Kidney (tissue), 14 donors: ENCODE results near the gene GSG1L. TPM values are rescaled to one million over a fixed set of nuclear protein-coding genes. Genes with fewer than 3 reads are reported as not detected.
A peak's percentile ranks its signal among the peaks of the same experiment; 100 is the strongest.

Experiments
- DNase-seq, 5 donors: peaks; one replicate each; pipeline ENCODE4 v3.0.0-alpha.2; 2013 to 2020
- FAIRE-seq: peaks from 2 replicates; lab custom pipeline; 2012; peaks lifted over from hg19 to GRCh38; lab: Jason Lieb, UNC
- H3K27ac ChIP-seq, 2 donors: one replicate each; pipeline ENCODE4 v1.7.0; 2013; ENCODE audit warnings: low read depth in 2 of 2, low read length in 2 of 2, inconsistent platforms in 1 of 2
- H3K27me3 ChIP-seq: one replicate; pipeline ENCODE4 v1.7.1; 2013; ENCODE audit warnings: low read length, inconsistent platforms; ENCODE audit not compliant: control insufficient read depth, insufficient read depth
- H3K36me3 ChIP-seq, 3 donors: one replicate each; pipeline versions ENCODE4 v1.7.0 to v1.7.1; 2013; ENCODE audit warnings: low read length in 3 of 3, control low read depth in 1 of 3, inconsistent platforms in 1 of 3; ENCODE audit not compliant: insufficient read depth in 3 of 3, control insufficient read depth in 2 of 3
- H3K4me1 ChIP-seq, 3 donors: one replicate each; pipeline versions ENCODE4 v1.7.0 to v1.7.1; 2013; ENCODE audit warnings: low read length in 3 of 3, inconsistent platforms in 1 of 3, low read depth in 1 of 3; ENCODE audit not compliant: control insufficient read depth in 2 of 3, insufficient read depth in 2 of 3
- H3K4me3 ChIP-seq, 3 donors: one replicate each; pipeline versions ENCODE4 v1.7.0 to v1.8.1; 2013; ENCODE audit warnings: low read length in 3 of 3, control low read depth in 1 of 3, inconsistent platforms in 1 of 3
- H3K9ac ChIP-seq, 3 donors: one replicate each; pipeline versions ENCODE4 v1.7.0 to v1.7.1; 2013; ENCODE audit warnings: low read length in 3 of 3, control low read depth in 1 of 3, inconsistent platforms in 1 of 3
- H3K9me3 ChIP-seq, 3 donors: one replicate each; pipeline versions ENCODE4 v1.7.0 to v1.7.1; 2013; ENCODE audit warnings: low read length in 3 of 3, control low read depth in 1 of 3, inconsistent platforms in 1 of 3; ENCODE audit not compliant: control insufficient read depth in 2 of 3, insufficient read depth in 1 of 3
- intact Hi-C: fragments of 100-400 bp; cut with DNase I; formaldehyde crosslinking; loops from one replicate; pipeline ENCODE4 v1.11.1; 2022
- polyA plus RNA-seq: library from polyadenylated mRNA; stranded (reverse); fragments of 350-450 nt; fragmentation: Illumina TruSeq; extraction: RNeasy Lipid Tissue Mini Kit (QIAGEN cat#74804); gene quantifications from one replicate; pipeline ENCODE4 v1.2.3, GENCODE V29; 2014; ENCODE audit warnings: low read depth, low replicate concordance; ENCODE audit not compliant: insufficient read depth
- total RNA-seq: library from RNA; stranded (reverse); fragmentation: NEBNext Ultra II Directional; extraction: Animal tissue kit (Norgen Biotek cat#: 25700); gene quantifications from one replicate; pipeline ENCODE4 v1.2.1, GENCODE V29; 2021
- TF ChIP-seq, protein P1 (sequence below): IDR thresholded peaks from 3 replicates; pipeline ENCODE4 v1.5.1; 2012; ENCODE audit warnings: mild to moderate bottlenecking, moderate library complexity, borderline replicate concordance; ENCODE audit not compliant: insufficient read depth; ENCODE audit errors: extremely low read depth
- donor health status: control.
- donor health status: control.
- donor health status: control.
- donor health status: control.
- donor health status: control.
- donor health status: DM: yes; HTN: yes; CAD: no.
- donor health status: Normal renal cell carcinoma (clear cell type).

GSG1L gene
- total and polyA plus RNA-seq, 2 donors from 2014 or later: not detected

- Histone ChIP-seq H3K4me1 (no peaks in the 10 kb centered on the region), H3K27ac (no peak overlapping the region), H3K36me3 (peaks cover 2 to 62% (median 37%) of the 10 kb centered on the region in 3 donors), H3K4me3 (no peak overlapping the region), H3K9me3 (no peaks in the 10 kb centered on the region), H3K27me3 (no peaks in the 10 kb centered on the region), H3K9ac (no peak overlapping the region)
- TF ChIP-seq, protein P1, sequence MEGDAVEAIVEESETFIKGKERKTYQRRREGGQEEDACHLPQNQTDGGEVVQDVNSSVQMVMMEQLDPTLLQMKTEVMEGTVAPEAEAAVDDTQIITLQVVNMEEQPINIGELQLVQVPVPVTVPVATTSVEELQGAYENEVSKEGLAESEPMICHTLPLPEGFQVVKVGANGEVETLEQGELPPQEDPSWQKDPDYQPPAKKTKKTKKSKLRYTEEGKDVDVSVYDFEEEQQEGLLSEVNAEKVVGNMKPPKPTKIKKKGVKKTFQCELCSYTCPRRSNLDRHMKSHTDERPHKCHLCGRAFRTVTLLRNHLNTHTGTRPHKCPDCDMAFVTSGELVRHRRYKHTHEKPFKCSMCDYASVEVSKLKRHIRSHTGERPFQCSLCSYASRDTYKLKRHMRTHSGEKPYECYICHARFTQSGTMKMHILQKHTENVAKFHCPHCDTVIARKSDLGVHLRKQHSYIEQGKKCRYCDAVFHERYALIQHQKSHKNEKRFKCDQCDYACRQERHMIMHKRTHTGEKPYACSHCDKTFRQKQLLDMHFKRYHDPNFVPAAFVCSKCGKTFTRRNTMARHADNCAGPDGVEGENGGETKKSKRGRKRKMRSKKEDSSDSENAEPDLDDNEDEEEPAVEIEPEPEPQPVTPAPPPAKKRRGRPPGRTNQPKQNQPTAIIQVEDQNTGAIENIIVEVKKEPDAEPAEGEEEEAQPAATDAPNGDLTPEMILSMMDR: no peak
- DNase-seq (peak in 1 of 5 donors; percentile 62), FAIRE-seq (no peak)
- intact Hi-C loops: no loop called here
Measured at GRCh38 chr16:28100810-28101532, 37.5 kb upstream of the GSG1L start.

DNA sequence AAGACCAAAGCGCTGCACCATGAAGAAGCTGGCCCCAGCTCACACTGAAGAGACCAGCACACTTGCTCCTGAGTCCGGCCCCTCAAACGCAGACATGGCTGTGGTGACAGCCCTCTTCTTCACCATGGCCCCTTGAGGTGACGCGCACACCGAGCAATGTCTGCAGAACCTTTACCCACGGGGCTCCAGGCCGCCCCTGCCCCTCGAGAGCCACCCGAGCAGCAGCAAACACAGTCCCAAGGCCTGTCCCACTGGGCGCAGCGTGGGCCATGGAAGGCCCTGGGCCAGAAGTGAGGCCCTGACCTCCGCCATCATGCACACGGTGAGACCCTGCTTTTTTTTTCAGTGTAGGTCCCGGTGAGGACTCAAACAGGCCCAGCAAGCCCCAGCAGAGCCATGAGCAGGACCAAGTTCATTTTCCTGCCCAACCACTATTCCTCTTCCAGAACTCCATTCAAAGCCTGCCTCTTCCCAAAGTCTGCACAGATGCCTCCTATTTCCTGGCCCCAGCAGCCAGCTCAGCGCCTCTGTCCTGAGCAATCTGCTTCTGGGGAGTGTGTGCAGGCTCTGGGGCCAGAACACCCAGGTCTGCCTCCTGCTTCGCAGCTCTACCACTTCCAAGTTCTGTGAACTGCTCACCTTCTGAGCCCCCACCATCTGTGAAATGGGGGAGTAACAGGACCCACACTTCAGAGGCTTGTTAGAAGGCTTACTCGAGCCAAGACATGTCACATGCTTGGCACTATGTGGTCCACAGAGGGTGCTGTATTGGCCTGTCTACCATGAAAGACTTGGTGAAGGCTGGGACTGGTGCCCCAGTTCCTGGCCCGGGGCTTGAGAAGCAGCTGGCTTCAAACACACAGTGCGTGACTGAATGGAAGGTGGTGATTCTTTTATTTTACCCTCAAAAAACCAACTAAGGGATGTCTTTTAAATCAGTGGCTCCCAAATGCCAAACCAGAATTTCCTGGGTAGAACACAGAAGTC, 35.7 kb upstream of the GSG1L start:
- Histone ChIP-seq H3K36me3 (peaks cover 2 to 45% (median 30%) of the 10 kb centered on the region in 3 donors), H3K9ac (no peak overlapping the region), H3K4me1 (no peaks in the 10 kb centered on the region), H3K27me3 (no peaks in the 10 kb centered on the region), H3K4me3 (no peak overlapping the region), H3K9me3 (no peaks in the 10 kb centered on the region), H3K27ac (no peak overlapping the region)
- intact Hi-C loops: no loop called here
- DNase-seq: peak in 1 of 5 donors; percentile 47
- TF ChIP-seq, protein P1: no peak
- no peak for FAIRE-seq

- H3K4me1 ChIP-seq: no peaks in the 10 kb centered on the region
- H3K9ac ChIP-seq: no peak overlapping the region
- peaks cover 0 to 37% (median 21%) of the 10 kb centered on the region in 3 donors for H3K36me3 ChIP-seq
- DNase-seq (peak in 1 of 5 donors; percentile 63), FAIRE-seq (no peak)
- intact Hi-C loops: no loop called here
- no peaks in the 10 kb centered on the region for H3K27me3 ChIP-seq
- TF ChIP-seq, protein P1: no peak
- no peak overlapping the region for H3K27ac ChIP-seq
- H3K4me3 ChIP-seq: no peak overlapping the region
- no peaks in the 10 kb centered on the region for H3K9me3 ChIP-seq
Measured at GRCh38 chr16:28098171-28098958, 34.9 kb upstream of the GSG1L start.
